ENCODE results near the gene SEMA5A. TPM values are rescaled to one million over a fixed set of nuclear protein-coding genes. Genes with fewer than 3 reads are reported as not detected.

The SEMA5A gene
- total RNA-seq, 1 donor from 2014 or later = 9.3 TPM

DNA sequence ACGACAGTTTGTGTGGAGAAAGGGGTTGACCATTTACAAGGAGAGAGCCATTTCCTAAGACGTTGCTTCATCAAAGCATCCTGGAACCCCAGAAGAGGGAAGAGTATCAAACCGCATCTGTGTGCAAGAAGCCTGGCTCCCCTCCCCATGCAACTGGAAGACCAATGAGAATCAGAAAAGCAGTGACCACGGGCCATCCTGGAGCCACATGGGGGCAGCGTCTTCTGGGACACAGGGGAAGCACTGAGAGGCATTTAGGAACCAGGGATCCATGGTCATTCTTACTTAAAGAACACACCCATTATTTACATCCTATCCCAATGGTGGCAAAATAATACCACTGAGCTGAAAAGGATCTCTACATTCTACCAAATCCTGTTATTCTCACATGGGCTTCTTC lies 29.3 kb downstream of the SEMA5A start:
- peaks cover 9% of the 10 kb centered on the region for H3K4me1 ChIP-seq
- DNase-seq (ENCODE audit: extremely low spot score in 2 of 2) = no peak
- H3K36me3 ChIP-seq = no peaks in the 10 kb centered on the region
- intact Hi-C loops (cut with DNase I) = no loop called here
- H3K4me3 ChIP-seq = no peak overlapping the region
- no peaks in the 10 kb centered on the region for H3K9me3 ChIP-seq
- no peak for TF ChIP-seq CTCF (IDR thresholded peaks at IDR 0.05)
- TF ChIP-seq POLR2A (IDR thresholded peaks at IDR 0.05) = no peak
- TF ChIP-seq POLR2AphosphoS5 (IDR thresholded peaks at IDR 0.05; ENCODE audit: insufficient read depth in 1 of 2, low read depth in 1 of 2) = no peak
- no peak overlapping the region for H3K27ac ChIP-seq
- H3K27me3 ChIP-seq = no peaks in the 10 kb centered on the region

DNA sequence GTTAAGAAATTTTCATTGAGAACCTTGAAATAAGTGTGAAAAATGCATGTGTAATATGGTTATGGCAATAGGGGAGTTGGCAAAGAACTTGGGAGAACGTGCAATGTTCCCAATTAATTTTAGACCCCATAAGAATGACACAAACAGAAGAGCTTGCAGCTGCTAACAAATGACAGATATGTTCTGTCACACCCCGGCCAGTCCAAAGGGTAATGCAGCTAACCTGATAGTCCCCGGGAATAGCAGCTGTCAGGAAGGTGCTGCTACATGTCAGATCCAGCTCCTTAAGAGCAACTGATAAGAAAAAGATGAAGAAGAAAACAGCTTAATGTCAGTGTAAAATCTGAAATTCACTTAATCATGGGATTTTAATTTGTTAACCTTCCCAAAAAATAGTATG lies 30.4 kb downstream of the SEMA5A start:
- Histone ChIP-seq H3K9me3 (no peaks in the 10 kb centered on the region), H3K27me3 (no peaks in the 10 kb centered on the region), H3K4me3 (no peak overlapping the region), H3K4me1 (peaks cover 9% of the 10 kb centered on the region), H3K36me3 (no peaks in the 10 kb centered on the region), H3K27ac (no peak overlapping the region)
- TF ChIP-seq CTCF (IDR thresholded peaks at IDR 0.05) = no peak
- no peak for TF ChIP-seq POLR2AphosphoS5 (IDR thresholded peaks at IDR 0.05; ENCODE audit: insufficient read depth in 1 of 2, low read depth in 1 of 2)
- TF ChIP-seq POLR2A (IDR thresholded peaks at IDR 0.05) = no peak
- no peak for DNase-seq (ENCODE audit: extremely low spot score in 2 of 2)
- intact Hi-C loops (cut with DNase I) = no loop called here

GRCh38 chr5:9514968-9515367 lies 30.9 kb downstream of the SEMA5A start:
- intact Hi-C loops (cut with DNase I) = no loop called here
- H3K4me1 ChIP-seq = peaks cover 6% of the 10 kb centered on the region
- no peak overlapping the region for H3K27ac ChIP-seq
- no peaks in the 10 kb centered on the region for H3K9me3 ChIP-seq
- TF ChIP-seq POLR2AphosphoS5 (IDR thresholded peaks at IDR 0.05; ENCODE audit: insufficient read depth in 1 of 2, low read depth in 1 of 2) (no peak), CTCF (IDR thresholded peaks at IDR 0.05) (no peak), POLR2A (IDR thresholded peaks at IDR 0.05) (no peak)
- no peaks in the 10 kb centered on the region for H3K27me3 ChIP-seq
- no peak overlapping the region for H3K4me3 ChIP-seq
- no peak for DNase-seq (ENCODE audit: extremely low spot score in 2 of 2)
- H3K36me3 ChIP-seq = no peaks in the 10 kb centered on the region

DNA sequence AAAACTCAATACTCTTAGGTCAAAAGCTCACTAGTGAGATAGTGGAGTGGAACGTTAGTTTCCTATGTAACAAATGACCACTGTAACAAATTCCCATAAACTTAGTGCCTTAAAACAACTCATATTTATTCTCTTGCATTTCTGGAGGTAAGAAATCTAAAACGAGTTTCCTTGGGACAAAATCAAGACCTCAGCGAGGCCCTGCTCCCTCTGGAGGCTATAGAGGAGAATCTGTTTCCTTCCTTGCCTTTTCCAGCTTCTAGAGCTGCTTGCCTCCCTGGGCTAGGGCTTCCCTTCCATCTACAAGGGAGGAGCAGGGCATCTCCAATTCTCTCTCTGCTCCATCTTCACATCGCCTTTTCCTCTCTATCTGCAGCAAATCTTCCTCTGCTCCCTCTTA lies 32.0 kb downstream of the SEMA5A start:
- no peaks in the 10 kb centered on the region for H3K27me3 ChIP-seq
- TF ChIP-seq POLR2AphosphoS5 (IDR thresholded peaks at IDR 0.05; ENCODE audit: insufficient read depth in 1 of 2, low read depth in 1 of 2) (no peak), POLR2A (IDR thresholded peaks at IDR 0.05) (no peak), CTCF (IDR thresholded peaks at IDR 0.05) (no peak)
- H3K4me1 ChIP-seq = no peaks in the 10 kb centered on the region
- no peaks in the 10 kb centered on the region for H3K9me3 ChIP-seq
- no peak overlapping the region for H3K27ac ChIP-seq
- DNase-seq (ENCODE audit: extremely low spot score in 2 of 2) = no peak
- no peak overlapping the region for H3K4me3 ChIP-seq
- intact Hi-C loops (cut with DNase I) = no loop called here
- H3K36me3 ChIP-seq = no peaks in the 10 kb centered on the region

GRCh38 chr5:9512457-9512856 lies 33.4 kb downstream of the SEMA5A start:
- Histone ChIP-seq H3K27me3 (no peaks in the 10 kb centered on the region), H3K4me3 (no peak overlapping the region), H3K36me3 (no peaks in the 10 kb centered on the region), H3K27ac (no peak overlapping the region), H3K4me1 (no peaks in the 10 kb centered on the region), H3K9me3 (no peaks in the 10 kb centered on the region)
- TF ChIP-seq CTCF (IDR thresholded peaks at IDR 0.05) = no peak
- TF ChIP-seq POLR2AphosphoS5 (IDR thresholded peaks at IDR 0.05; ENCODE audit: insufficient read depth in 1 of 2, low read depth in 1 of 2) = no peak
- TF ChIP-seq POLR2A (IDR thresholded peaks at IDR 0.05) = no peak
- intact Hi-C loops (cut with DNase I) = no loop called here
- DNase-seq (ENCODE audit: extremely low spot score in 2 of 2) = no peak
